ENCODE measurements around the gene FHIT.

DNA sequence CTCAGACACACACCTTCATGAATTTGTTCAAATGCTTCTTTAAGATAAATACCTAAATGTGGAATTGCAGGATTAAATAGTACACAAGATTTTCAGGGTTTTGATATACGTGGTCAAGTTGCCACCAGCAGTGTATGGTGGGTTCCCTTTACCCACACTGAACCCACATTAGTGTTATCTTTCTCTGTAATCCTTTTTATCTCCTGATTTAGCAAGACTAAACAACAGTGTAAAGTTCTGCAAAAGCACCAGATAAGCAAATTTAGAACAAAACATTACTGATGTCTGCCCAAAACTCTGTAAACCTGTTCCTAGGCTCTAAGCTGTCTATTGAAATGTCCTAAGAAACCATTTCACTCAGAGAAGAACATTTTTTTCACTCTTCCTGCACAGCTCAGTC lies 352.9 kb downstream of the FHIT start:
- TF ChIP-seq BRCA1 (IDR thresholded peaks at IDR 0.05; ENCODE audit: low read depth, low read length) (no peak), CREB1 (IDR thresholded peaks at IDR 0.05; ENCODE audit: low read depth) (no peak), EP300 (IDR thresholded peaks at IDR 0.05; ENCODE audit: borderline replicate concordance in 1 of 2, control insufficient read depth in 1 of 2, low read depth in 2 of 2, low read length in 2 of 2) (no peak), HDGF (IDR thresholded peaks at IDR 0.05) (no peak), TAF1 (IDR thresholded peaks at IDR 0.05; ENCODE audit: borderline replicate concordance, low read depth, low read length) (no peak), NRF1 (conservative IDR thresholded peaks at IDR 0.05; ENCODE audit: low read depth, low read length) (no peak), EZH2 (IDR thresholded peaks at IDR 0.05; ENCODE audit: borderline replicate concordance, control insufficient read depth, low read depth, low read length) (no peak), JUND (IDR thresholded peaks at IDR 0.05; ENCODE audit: low read depth, low read length) (no peak)
- TF ChIP-seq, protein P1, sequence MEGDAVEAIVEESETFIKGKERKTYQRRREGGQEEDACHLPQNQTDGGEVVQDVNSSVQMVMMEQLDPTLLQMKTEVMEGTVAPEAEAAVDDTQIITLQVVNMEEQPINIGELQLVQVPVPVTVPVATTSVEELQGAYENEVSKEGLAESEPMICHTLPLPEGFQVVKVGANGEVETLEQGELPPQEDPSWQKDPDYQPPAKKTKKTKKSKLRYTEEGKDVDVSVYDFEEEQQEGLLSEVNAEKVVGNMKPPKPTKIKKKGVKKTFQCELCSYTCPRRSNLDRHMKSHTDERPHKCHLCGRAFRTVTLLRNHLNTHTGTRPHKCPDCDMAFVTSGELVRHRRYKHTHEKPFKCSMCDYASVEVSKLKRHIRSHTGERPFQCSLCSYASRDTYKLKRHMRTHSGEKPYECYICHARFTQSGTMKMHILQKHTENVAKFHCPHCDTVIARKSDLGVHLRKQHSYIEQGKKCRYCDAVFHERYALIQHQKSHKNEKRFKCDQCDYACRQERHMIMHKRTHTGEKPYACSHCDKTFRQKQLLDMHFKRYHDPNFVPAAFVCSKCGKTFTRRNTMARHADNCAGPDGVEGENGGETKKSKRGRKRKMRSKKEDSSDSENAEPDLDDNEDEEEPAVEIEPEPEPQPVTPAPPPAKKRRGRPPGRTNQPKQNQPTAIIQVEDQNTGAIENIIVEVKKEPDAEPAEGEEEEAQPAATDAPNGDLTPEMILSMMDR (IDR thresholded peaks at IDR 0.05 in 2 of 3, conservative IDR thresholded peaks at IDR 0.05 in 1 of 3; ENCODE audit: control insufficient read depth in 2 of 3, extremely low read depth in 1 of 3, insufficient read depth in 1 of 3, low read depth in 3 of 3, low read length in 3 of 3), result no peak
